ENCODE results near the gene ENPP6. TPM values are rescaled to one million over a fixed set of nuclear protein-coding genes. Genes with fewer than 3 reads are reported as not detected.
"Not testable (repeated sequence)": the region's sequence is repeated elsewhere in the genome, so short reads cannot be mapped to it uniquely, and the experiment has no call there.

The ENPP6 gene
- total RNA-seq, 1 experiment from 2014 or later: not detected

DNA sequence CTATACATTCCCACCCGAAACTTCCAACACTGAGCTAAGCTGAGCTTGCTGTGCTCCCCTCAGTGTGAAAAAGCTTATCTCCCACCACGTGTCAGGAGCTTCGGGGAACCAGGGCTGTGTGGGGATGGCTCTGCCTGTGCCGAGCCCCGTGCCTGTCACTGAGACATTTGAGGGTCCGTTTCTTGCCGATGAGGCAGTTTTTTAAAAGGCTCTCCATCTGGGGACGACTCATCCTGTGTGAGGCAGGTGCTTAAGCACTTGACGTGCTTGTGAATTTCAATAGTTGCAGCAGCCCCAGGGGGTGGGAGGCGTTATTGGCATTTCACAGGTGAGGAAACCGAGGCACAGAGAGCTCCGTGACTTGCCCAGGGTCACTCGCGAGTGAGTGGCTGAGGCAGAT lies 160.8 kb downstream of the ENPP6 start:
- no peaks in the 10 kb centered on the region for H3K9me3 ChIP-seq (ENCODE audit: low read length)
- no peak overlapping the region for H3K4me2 ChIP-seq (ENCODE audit: low read length)
- ChIA-PET CTCF (no interaction called here), POLR2A (ENCODE audit: unreplicated experiment) (no interaction called here)
- intact Hi-C loops (cut with micrococcal nuclease): no loop called here
- no peak overlapping the region for H3K9ac ChIP-seq (ENCODE audit: low read length)
- H3K9me2 ChIP-seq (replicated peaks; ENCODE audit: low read length): no peaks in the 10 kb centered on the region
- H3K27me3 ChIP-seq (ENCODE audit: low read length): peaks cover 44% of the 10 kb centered on the region
- H2AFZ ChIP-seq (ENCODE audit: low read length): no peak overlapping the region
- no peaks in the 10 kb centered on the region for H3K36me3 ChIP-seq (ENCODE audit: low read depth, low read length)
- TF ChIP-seq, protein P1, sequence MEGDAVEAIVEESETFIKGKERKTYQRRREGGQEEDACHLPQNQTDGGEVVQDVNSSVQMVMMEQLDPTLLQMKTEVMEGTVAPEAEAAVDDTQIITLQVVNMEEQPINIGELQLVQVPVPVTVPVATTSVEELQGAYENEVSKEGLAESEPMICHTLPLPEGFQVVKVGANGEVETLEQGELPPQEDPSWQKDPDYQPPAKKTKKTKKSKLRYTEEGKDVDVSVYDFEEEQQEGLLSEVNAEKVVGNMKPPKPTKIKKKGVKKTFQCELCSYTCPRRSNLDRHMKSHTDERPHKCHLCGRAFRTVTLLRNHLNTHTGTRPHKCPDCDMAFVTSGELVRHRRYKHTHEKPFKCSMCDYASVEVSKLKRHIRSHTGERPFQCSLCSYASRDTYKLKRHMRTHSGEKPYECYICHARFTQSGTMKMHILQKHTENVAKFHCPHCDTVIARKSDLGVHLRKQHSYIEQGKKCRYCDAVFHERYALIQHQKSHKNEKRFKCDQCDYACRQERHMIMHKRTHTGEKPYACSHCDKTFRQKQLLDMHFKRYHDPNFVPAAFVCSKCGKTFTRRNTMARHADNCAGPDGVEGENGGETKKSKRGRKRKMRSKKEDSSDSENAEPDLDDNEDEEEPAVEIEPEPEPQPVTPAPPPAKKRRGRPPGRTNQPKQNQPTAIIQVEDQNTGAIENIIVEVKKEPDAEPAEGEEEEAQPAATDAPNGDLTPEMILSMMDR (conservative IDR thresholded peaks at IDR 0.05; ENCODE audit: low read depth, low read length): no peak
- TF ChIP-seq EZH2phosphoT487 (IDR thresholded peaks at IDR 0.05; ENCODE audit: borderline replicate concordance, low read length): no peak
- TF ChIP-seq EZH2 (IDR thresholded peaks at IDR 0.05; ENCODE audit: low read length, unreplicated experiment): no peak
- H3K79me2 ChIP-seq (ENCODE audit: low read length): no peaks in the 10 kb centered on the region
- no peak overlapping the region for H3K27ac ChIP-seq (ENCODE audit: low read length)
- no peak for DNase-seq
- H4K20me1 ChIP-seq (ENCODE audit: low read length): no peaks in the 10 kb centered on the region
- H3F3A ChIP-seq (ENCODE audit: low read length, unreplicated experiment): no peaks in the 10 kb centered on the region
- H3K4me1 ChIP-seq (ENCODE audit: insufficient read depth, low read length): no peaks in the 10 kb centered on the region
- BruUV-seq (replicated peaks): no TSS peak
- H3K4me3 ChIP-seq (ENCODE audit: low read length): no peak overlapping the region
- ATAC-seq: no peak

DNA sequence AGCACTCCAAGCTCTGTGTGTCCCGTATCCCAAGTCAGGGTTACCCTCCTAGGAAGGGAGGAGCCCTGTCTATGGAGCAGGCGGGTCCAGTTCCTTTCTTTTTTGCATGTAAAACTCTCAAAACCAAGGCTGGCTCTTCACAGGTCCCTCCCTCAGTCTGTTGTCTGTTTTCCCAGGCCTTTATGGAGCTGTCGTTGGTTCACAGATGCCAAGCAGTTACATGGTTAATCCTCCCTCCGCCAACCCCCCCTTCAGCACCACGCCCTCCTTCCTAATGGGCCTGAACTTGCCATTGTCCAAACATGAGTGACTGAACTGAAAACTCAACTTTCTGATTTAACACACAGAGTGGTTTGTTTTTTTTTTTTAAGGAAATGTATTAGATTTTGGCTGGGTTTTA lies 164.2 kb downstream of the ENPP6 start:
- no peak for DNase-seq
- no peak overlapping the region for H3K27ac ChIP-seq (ENCODE audit: low read length)
- no peaks in the 10 kb centered on the region for H3K4me1 ChIP-seq (ENCODE audit: insufficient read depth, low read length)
- H3K9me3 ChIP-seq (ENCODE audit: low read length): no peaks in the 10 kb centered on the region
- no peaks in the 10 kb centered on the region for H3K36me3 ChIP-seq (ENCODE audit: low read depth, low read length)
- CTCF ChIA-PET: no interaction called here
- TF ChIP-seq EZH2 (IDR thresholded peaks at IDR 0.05; ENCODE audit: low read length, unreplicated experiment) (no peak), EZH2phosphoT487 (IDR thresholded peaks at IDR 0.05; ENCODE audit: borderline replicate concordance, low read length) (no peak)
- TF ChIP-seq, protein P1 (conservative IDR thresholded peaks at IDR 0.05; ENCODE audit: low read depth, low read length): no peak
- H3F3A ChIP-seq (ENCODE audit: low read length, unreplicated experiment): no peaks in the 10 kb centered on the region
- peaks cover 37% of the 10 kb centered on the region for H3K27me3 ChIP-seq (ENCODE audit: low read length)
- H3K4me2 ChIP-seq (ENCODE audit: low read length): no peak overlapping the region
- intact Hi-C loops (cut with micrococcal nuclease): no loop called here
- H3K4me3 ChIP-seq (ENCODE audit: low read length): no peak overlapping the region
- H2AFZ ChIP-seq (ENCODE audit: low read length): no peak overlapping the region
- BruUV-seq (replicated peaks): no TSS peak
- no peaks in the 10 kb centered on the region for H4K20me1 ChIP-seq (ENCODE audit: low read length)
- H3K9me2 ChIP-seq (replicated peaks; ENCODE audit: low read length): no peaks in the 10 kb centered on the region
- H3K9ac ChIP-seq (ENCODE audit: low read length): no peak overlapping the region
- POLR2A ChIA-PET (ENCODE audit: unreplicated experiment): no interaction called here
- H3K79me2 ChIP-seq (ENCODE audit: low read length): no peaks in the 10 kb centered on the region
- ATAC-seq: no peak

DNA sequence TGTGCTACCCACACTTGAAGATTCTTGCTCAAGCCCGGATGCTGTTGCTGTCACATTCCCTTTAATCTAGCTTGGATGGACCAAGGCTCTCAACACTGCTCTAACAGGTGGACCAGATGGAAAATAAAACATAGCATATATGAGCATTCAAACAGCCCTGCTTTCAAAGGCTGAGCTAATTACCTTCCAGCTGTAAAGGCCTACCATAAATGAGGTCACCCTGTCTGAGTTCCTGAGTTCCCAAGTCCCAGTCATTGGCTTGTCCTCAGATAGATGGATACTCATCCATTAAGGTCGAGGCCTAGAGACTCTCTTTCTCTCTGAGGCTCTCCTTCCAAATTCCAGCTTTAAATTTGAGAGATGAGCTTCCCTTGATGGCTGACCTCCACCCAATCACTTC lies 165.1 kb downstream of the ENPP6 start:
- POLR2A ChIA-PET (ENCODE audit: unreplicated experiment): no interaction called here
- H3K36me3 ChIP-seq (ENCODE audit: low read depth, low read length): no peaks in the 10 kb centered on the region
- H3K9me2 ChIP-seq (replicated peaks; ENCODE audit: low read length): no peaks in the 10 kb centered on the region
- no peak overlapping the region for H3K4me2 ChIP-seq (ENCODE audit: low read length)
- no peaks in the 10 kb centered on the region for H3K9me3 ChIP-seq (ENCODE audit: low read length)
- no peak overlapping the region for H2AFZ ChIP-seq (ENCODE audit: low read length)
- no peaks in the 10 kb centered on the region for H3F3A ChIP-seq (ENCODE audit: low read length, unreplicated experiment)
- intact Hi-C loops (cut with micrococcal nuclease): no loop called here
- H3K27me3 ChIP-seq (ENCODE audit: low read length): peaks cover 32% of the 10 kb centered on the region; the same call in 1 of the 2 replicates
- no TSS peak for BruUV-seq (replicated peaks)
- no peak for DNase-seq
- H3K4me3 ChIP-seq (ENCODE audit: low read length): no peak overlapping the region
- H3K79me2 ChIP-seq (ENCODE audit: low read length): no peaks in the 10 kb centered on the region
- no peak overlapping the region for H3K27ac ChIP-seq (ENCODE audit: low read length)
- ATAC-seq: no peak
- TF ChIP-seq EZH2phosphoT487 (IDR thresholded peaks at IDR 0.05; ENCODE audit: borderline replicate concordance, low read length): no peak
- TF ChIP-seq, protein P1 (conservative IDR thresholded peaks at IDR 0.05; ENCODE audit: low read depth, low read length): no peak
- no peak for TF ChIP-seq EZH2 (IDR thresholded peaks at IDR 0.05; ENCODE audit: low read length, unreplicated experiment)
- H3K9ac ChIP-seq (ENCODE audit: low read length): no peak overlapping the region
- no peaks in the 10 kb centered on the region for H3K4me1 ChIP-seq (ENCODE audit: insufficient read depth, low read length)
- H4K20me1 ChIP-seq (ENCODE audit: low read length): no peaks in the 10 kb centered on the region
- CTCF ChIA-PET: no interaction called here

DNA sequence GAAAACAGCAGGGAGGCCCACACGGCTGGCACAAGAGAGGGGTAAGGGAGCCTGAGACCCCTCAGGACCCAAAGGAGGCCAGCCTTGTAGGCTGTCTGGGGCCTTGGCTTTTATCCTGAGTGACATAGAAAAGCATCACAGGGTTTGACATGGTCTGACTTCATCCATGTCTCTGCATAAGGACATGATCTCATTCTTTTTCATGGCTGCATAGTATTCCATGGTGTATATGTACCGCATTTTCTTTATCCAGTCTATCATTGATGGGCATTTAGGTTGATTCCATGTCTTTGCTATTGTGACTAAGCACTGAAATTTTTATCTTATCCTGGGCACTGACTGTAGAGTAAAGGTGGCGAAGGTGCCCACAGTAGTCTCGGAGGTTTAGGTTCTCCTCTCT lies 166.4 kb downstream of the ENPP6 start:
- H3F3A ChIP-seq (ENCODE audit: low read length, unreplicated experiment); H3K9me2 ChIP-seq (replicated peaks; ENCODE audit: low read length); H3K36me3 ChIP-seq (ENCODE audit: low read depth, low read length); H3K27ac ChIP-seq (ENCODE audit: low read length); H3K4me3 ChIP-seq (ENCODE audit: low read length); H3K9ac ChIP-seq (ENCODE audit: low read length); BruUV-seq (replicated peaks); H3K79me2 ChIP-seq (ENCODE audit: low read length); H4K20me1 ChIP-seq (ENCODE audit: low read length); POLR2A ChIA-PET (ENCODE audit: unreplicated experiment); H3K4me1 ChIP-seq (ENCODE audit: insufficient read depth, low read length); H2AFZ ChIP-seq (ENCODE audit: low read length); H3K9me3 ChIP-seq (ENCODE audit: low read length); ATAC-seq; DNase-seq; CTCF ChIA-PET; H3K4me2 ChIP-seq (ENCODE audit: low read length); intact Hi-C loops (cut with micrococcal nuclease): not testable (repeated sequence)
- H3K27me3 ChIP-seq (ENCODE audit: low read length): peaks cover 21% of the 10 kb centered on the region; the same call in 1 of the 2 replicates

All from PC-3 (cell line).